ENCODE measurements around the gene SPTB.

Gene SPTB

DNA sequence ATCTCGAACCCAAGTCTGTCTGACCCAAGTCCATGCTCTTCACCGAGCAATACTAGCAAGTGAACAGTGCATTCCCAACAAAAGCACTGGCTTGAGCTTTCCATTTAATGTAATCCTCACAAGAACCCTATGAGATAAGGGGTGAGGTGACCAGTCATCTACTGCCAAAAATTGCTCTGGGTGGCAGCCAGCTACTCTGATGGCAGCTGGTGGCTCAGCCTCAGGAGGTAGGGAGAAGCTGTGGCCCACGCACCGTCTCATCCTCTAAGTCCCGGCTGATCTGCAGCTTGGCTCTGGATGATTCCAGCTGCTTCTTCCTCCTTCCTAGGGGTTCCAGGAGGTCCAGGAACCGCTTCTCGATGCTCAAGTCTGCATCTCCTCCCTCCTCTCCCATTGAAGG is 100.2 kb downstream of the SPTB start:
- no peak for TF ChIP-seq BHLHE40 (IDR thresholded peaks at IDR 0.05; ENCODE audit: borderline replicate concordance)
- ChIA-PET CTCF (interaction anchor here (0.7 to 1.1 kb wide), 2 partner anchors 29 to 111 kb away, joined by 3 read pairs; no protein-coding TSS in a partner anchor), POLR2A (interaction anchor here (0.6 kb wide), 1 partner anchor 26 kb away, joined by 3 read pairs; no protein-coding TSS in a partner anchor)
- no peak for DNase-seq (ENCODE audit: extremely low spot score)

DNA sequence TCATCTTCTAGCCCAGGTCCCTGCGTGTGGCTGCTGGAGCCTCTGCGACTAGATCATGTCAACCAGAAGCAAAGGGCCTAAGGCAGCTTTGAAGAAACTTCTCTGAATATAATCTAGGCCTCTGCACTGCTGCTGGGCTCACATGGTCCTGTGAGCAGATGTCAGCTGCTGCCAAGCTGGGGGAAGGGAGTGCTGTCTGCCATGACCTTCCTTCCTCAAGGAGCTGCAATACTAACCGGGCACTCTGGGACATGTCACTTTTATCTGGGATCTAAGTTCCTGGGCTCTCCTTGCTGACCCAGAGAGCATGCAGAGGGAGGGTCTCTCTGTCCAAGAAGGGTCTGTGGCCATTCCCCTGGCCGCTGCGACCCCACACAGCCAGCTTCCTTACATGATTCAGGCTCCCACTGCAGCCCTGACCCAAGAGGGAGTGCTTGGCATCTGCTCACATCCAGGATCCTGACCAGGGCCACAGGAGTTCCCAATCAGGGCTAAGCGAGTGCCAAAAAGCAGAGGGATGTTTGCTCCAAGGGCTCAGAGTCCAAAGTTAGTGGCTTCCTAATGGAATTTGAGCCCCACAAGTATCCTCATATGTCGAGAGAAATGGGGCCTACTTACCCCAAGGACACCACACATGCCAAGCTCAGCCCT is 101.5 kb downstream of the SPTB start:
- ChIA-PET POLR2A (no interaction called here), CTCF (interaction anchor here (1.1 to 1.6 kb wide), 2 partner anchors 112 to 133 kb away, joined by 3 to 4 read pairs; no protein-coding TSS in a partner anchor)
- no peak for DNase-seq (ENCODE audit: extremely low spot score)
- TF ChIP-seq FOXM1 (IDR thresholded peaks at IDR 0.05; ENCODE audit: borderline replicate concordance) = no peak
- no peak for TF ChIP-seq ELF4 (IDR thresholded peaks at IDR 0.05)
- TF ChIP-seq NFRKB (IDR thresholded peaks at IDR 0.05) = no peak
- TF ChIP-seq HDGF (IDR thresholded peaks at IDR 0.05; ENCODE audit: borderline replicate concordance) = no peak
- no peak for TF ChIP-seq SUZ12 (IDR thresholded peaks at IDR 0.05)
- no peak for TF ChIP-seq TARDBP (IDR thresholded peaks at IDR 0.05)
- no peak for TF ChIP-seq ZNF384 (IDR thresholded peaks at IDR 0.05)
- TF ChIP-seq SP1 (IDR thresholded peaks at IDR 0.05) = no peak
- no peak for TF ChIP-seq FOXA1 (IDR thresholded peaks at IDR 0.05)
- TF ChIP-seq BHLHE40 (IDR thresholded peaks at IDR 0.05; ENCODE audit: borderline replicate concordance) = no peak
- no peak for TF ChIP-seq CTBP1 (IDR thresholded peaks at IDR 0.05; ENCODE audit: borderline replicate concordance)

DNA sequence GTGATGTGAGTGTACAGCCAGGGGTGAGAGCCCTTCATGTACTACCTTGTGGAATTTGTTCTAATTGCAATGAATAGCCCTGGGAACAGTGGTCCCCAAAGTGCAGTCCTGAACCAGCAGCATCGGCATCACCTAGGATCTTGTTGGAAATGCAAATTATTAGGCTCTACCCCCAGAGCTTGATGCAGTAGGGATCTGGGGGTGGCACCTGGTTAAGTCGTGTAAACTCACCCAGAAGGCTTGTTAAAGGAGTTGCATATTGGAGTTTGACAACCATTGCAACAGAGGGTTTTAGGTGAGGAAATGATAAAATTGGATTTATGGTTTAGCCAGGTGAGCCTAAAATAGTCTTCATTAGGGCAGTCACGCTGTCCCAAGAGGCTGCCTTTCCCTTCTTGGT is 102.2 kb downstream of the SPTB start:
- ChIA-PET POLR2A (no interaction called here), CTCF (interaction anchor here (1.6 kb wide), 1 partner anchor 133 kb away, joined by 4 read pairs; no protein-coding TSS in a partner anchor)
- TF ChIP-seq BHLHE40 (IDR thresholded peaks at IDR 0.05; ENCODE audit: borderline replicate concordance) = no peak
- TF ChIP-seq HDGF (IDR thresholded peaks at IDR 0.05; ENCODE audit: borderline replicate concordance) = no peak
- TF ChIP-seq TARDBP (IDR thresholded peaks at IDR 0.05) = no peak
- TF ChIP-seq NFRKB (IDR thresholded peaks at IDR 0.05) = no peak
- TF ChIP-seq L3MBTL2 (conservative IDR thresholded peaks at IDR 0.05) = no peak
- no peak for TF ChIP-seq SP1 (IDR thresholded peaks at IDR 0.05)
- no peak for TF ChIP-seq LEF1 (IDR thresholded peaks at IDR 0.05; ENCODE audit: borderline replicate concordance)
- TF ChIP-seq, protein P1, sequence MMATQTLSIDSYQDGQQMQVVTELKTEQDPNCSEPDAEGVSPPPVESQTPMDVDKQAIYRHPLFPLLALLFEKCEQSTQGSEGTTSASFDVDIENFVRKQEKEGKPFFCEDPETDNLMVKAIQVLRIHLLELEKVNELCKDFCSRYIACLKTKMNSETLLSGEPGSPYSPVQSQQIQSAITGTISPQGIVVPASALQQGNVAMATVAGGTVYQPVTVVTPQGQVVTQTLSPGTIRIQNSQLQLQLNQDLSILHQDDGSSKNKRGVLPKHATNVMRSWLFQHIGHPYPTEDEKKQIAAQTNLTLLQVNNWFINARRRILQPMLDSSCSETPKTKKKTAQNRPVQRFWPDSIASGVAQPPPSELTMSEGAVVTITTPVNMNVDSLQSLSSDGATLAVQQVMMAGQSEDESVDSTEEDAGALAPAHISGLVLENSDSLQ (IDR thresholded peaks at IDR 0.05) = no peak
- no peak for TF ChIP-seq ARNT (IDR thresholded peaks at IDR 0.05)
- no peak for TF ChIP-seq ELF4 (IDR thresholded peaks at IDR 0.05)
- no peak for TF ChIP-seq ZNF384 (IDR thresholded peaks at IDR 0.05)
- no peak for TF ChIP-seq CTBP1 (IDR thresholded peaks at IDR 0.05; ENCODE audit: borderline replicate concordance)
- no peak for TF ChIP-seq FOXM1 (IDR thresholded peaks at IDR 0.05; ENCODE audit: borderline replicate concordance)
- TF ChIP-seq FOXA1 (IDR thresholded peaks at IDR 0.05) = no peak
- no peak for TF ChIP-seq SUZ12 (IDR thresholded peaks at IDR 0.05)
- no peak for TF ChIP-seq FOXK2 (IDR thresholded peaks at IDR 0.05)
- no peak for DNase-seq (ENCODE audit: extremely low spot score)

DNA sequence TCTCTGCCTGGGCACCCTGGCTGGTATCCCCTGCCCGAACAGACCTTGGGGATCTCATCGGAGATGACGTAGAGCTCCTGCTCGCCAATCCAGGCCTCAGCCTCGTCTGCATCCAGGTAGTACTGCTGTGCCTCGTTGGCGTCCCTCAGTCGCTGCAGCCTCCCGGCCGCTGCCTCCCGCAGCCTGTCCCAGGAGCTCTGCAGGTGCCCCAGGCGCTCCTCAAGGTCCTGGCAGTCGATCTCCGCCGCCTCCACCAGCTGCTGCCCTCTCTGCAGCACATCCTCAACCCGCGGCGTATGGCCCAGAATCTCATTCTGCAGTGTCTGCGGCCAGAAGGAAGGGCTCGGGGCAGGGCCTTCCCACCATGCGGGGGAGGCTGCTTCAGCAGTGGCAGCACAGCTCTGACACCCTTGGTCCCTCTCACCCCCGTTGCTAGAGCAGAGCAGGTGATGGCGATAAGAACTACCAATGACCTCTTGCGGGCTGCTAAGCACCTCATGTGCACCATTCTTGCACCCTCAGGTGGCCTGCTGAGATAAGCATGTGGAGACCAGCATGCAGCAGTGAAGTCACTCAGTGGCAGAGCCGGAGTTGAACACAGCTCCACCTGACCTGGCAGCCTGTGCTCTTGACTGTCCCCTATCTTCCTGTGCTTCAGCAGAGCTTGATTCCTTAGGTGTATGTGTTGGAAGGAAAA is 104.5 kb downstream of the SPTB start:
- no peak for DNase-seq (ENCODE audit: extremely low spot score)
- CTCF ChIA-PET = interaction anchor here (0.6 to 1.9 kb wide), 2 partner anchors 11 to 1150 kb away, joined by 3 to 5 read pairs; no protein-coding TSS in a partner anchor
- TF ChIP-seq NFRKB (IDR thresholded peaks at IDR 0.05) (no peak), L3MBTL2 (conservative IDR thresholded peaks at IDR 0.05) (no peak), FOXK2 (IDR thresholded peaks at IDR 0.05) (no peak), ZNF384 (IDR thresholded peaks at IDR 0.05) (no peak), ELF4 (IDR thresholded peaks at IDR 0.05) (no peak), CTBP1 (IDR thresholded peaks at IDR 0.05; ENCODE audit: borderline replicate concordance) (no peak), HDGF (IDR thresholded peaks at IDR 0.05; ENCODE audit: borderline replicate concordance) (no peak), LEF1 (IDR thresholded peaks at IDR 0.05; ENCODE audit: borderline replicate concordance) (no peak), FOXA1 (IDR thresholded peaks at IDR 0.05) (no peak), FOXM1 (IDR thresholded peaks at IDR 0.05; ENCODE audit: borderline replicate concordance) (no peak), ARNT (IDR thresholded peaks at IDR 0.05) (no peak), SUZ12 (IDR thresholded peaks at IDR 0.05) (no peak), TARDBP (IDR thresholded peaks at IDR 0.05) (no peak), BHLHE40 (IDR thresholded peaks at IDR 0.05; ENCODE audit: borderline replicate concordance) (no peak), SP1 (IDR thresholded peaks at IDR 0.05) (no peak)
- TF ChIP-seq, protein P1 (IDR thresholded peaks at IDR 0.05) = no peak
- POLR2A ChIA-PET = interaction anchor here (1.3 kb wide), 1 partner anchor 10 kb away, joined by 4 read pairs; no protein-coding TSS in a partner anchor

GRCh38 chr14:64774272-64774671 is 105.4 kb downstream of the SPTB start:
- POLR2A ChIA-PET = no interaction called here
- no peak for DNase-seq (ENCODE audit: extremely low spot score)
- TF ChIP-seq ELF4 (IDR thresholded peaks at IDR 0.05) (no peak), FOXK2 (IDR thresholded peaks at IDR 0.05) (no peak), FOXM1 (IDR thresholded peaks at IDR 0.05; ENCODE audit: borderline replicate concordance) (no peak), L3MBTL2 (conservative IDR thresholded peaks at IDR 0.05) (no peak), NFRKB (IDR thresholded peaks at IDR 0.05) (no peak), ZNF384 (IDR thresholded peaks at IDR 0.05) (no peak), CTBP1 (IDR thresholded peaks at IDR 0.05; ENCODE audit: borderline replicate concordance) (no peak), SP1 (IDR thresholded peaks at IDR 0.05) (no peak), LEF1 (IDR thresholded peaks at IDR 0.05; ENCODE audit: borderline replicate concordance) (no peak), SUZ12 (IDR thresholded peaks at IDR 0.05) (no peak), ARNT (IDR thresholded peaks at IDR 0.05) (no peak), HDGF (IDR thresholded peaks at IDR 0.05; ENCODE audit: borderline replicate concordance) (no peak)
- TF ChIP-seq, protein P1 (IDR thresholded peaks at IDR 0.05) = no peak
- CTCF ChIA-PET = interaction anchor here (0.7 to 1.9 kb wide), 2 partner anchors 10 to 11 kb away, joined by 3 to 5 read pairs; no protein-coding TSS in a partner anchor
